ENCODE data around the gene TNKS1BP1. TPM values are rescaled to one million over a fixed set of nuclear protein-coding genes. Genes with fewer than 3 reads are reported as not detected.

The TNKS1BP1 gene
- total and polyA plus RNA-seq, 7 donors, result 26.4 to 133 (median 43.8) TPM

DNA sequence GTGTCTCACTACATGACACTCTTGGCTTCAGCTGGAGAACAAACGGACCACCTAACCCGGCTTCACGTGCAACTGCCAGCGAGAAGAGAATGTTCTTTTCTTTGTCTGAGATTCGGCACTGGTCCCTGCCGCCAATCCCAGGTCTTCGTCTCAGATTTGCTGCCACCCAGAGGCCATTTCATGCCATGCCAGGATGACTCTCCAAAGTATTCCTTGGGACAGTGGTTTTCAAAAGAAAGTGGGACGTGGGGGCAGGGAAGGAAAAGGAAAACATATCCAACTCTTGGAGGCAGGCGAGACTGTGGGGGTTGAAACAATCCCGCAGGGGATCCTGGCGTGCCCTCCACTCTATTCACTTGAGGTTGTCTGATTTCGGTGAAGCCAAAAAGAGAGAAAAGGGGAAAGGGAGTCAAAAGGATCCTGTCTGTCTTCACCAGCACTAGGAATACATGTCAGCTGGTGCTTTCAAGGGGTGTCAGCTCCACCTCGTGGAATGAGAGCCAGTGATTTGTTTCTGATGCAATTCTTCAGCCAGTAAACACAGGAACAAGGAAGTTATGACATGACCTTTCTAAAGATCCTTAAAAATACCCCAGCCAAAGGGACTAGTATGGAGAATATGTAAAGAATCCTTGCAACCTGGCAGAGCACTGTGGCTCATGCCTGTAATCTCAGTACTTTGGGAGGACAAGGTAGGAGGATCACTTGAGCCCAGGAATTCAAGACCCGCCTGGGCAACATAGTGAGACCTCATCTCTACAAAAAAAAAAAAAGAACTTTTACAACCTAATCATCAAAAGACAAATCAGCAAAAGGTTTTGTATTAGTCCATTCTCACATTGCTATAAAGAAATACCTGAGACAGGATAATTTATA lies 46.7 kb downstream of the TNKS1BP1 start:
- Histone ChIP-seq H3K27me3 (no peaks in the 10 kb centered on the region), H3K27ac (peak overlapping the region; percentile 17 to 75 (median 36)), H3K9me3 (peaks cover 0 to 6% (median 0%) of the 10 kb centered on the region in 4 donors), H3K4me3 (no peak overlapping the region), H3K4me1 (peaks cover 0 to 14% (median 7%) of the 10 kb centered on the region in 4 donors), H3K36me3 (no peaks in the 10 kb centered on the region)
- WGBS, 2 donors, result 8 to 11% methylated on average over 14 of the region's 14 CpGs
- intact Hi-C loops (cut with DNase I), result no loop called here
- peak; percentile 83 for DNase-seq
- TF ChIP-seq EP300 (IDR thresholded peaks at IDR 0.05), result no peak
- TF ChIP-seq, protein P1, sequence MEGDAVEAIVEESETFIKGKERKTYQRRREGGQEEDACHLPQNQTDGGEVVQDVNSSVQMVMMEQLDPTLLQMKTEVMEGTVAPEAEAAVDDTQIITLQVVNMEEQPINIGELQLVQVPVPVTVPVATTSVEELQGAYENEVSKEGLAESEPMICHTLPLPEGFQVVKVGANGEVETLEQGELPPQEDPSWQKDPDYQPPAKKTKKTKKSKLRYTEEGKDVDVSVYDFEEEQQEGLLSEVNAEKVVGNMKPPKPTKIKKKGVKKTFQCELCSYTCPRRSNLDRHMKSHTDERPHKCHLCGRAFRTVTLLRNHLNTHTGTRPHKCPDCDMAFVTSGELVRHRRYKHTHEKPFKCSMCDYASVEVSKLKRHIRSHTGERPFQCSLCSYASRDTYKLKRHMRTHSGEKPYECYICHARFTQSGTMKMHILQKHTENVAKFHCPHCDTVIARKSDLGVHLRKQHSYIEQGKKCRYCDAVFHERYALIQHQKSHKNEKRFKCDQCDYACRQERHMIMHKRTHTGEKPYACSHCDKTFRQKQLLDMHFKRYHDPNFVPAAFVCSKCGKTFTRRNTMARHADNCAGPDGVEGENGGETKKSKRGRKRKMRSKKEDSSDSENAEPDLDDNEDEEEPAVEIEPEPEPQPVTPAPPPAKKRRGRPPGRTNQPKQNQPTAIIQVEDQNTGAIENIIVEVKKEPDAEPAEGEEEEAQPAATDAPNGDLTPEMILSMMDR (IDR thresholded peaks at IDR 0.05), result peak; percentile 40 to 78 (median 68)

DNA sequence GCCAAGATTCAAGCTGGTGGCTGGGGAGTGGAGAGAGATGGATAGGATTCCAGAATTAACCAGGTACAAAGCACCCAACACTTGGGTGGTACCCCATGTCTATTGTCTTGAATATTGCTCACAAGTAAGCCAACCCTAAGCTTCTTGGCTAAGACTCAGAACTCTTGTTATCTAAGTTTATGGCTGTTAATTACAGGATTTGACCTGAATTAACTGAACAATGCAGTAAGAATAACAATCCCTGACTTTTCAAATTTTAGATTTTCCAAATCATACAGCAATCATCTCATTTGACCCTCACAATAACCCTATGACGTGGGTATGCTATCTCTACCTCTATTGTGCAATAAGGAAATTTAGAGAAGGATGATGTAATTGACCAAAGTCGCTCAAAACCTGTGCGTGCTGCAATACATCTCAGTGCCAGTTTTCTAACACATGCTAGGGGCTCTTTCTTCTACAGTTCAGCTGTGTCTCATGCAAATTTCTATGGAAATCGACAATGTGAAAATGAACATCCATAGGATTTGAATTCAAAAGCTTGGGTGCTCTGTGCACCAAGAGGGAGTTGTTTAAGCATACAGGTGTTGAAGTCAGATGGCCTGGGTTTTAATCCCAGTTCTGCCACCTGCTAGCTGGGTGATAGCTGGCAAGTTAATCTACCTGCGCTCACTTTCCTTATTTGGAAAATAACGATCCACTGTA lies 47.6 kb downstream of the TNKS1BP1 start:
- H3K4me1 ChIP-seq, result peaks cover 0 to 14% (median 7%) of the 10 kb centered on the region in 4 donors
- 18 to 58% methylated on average over 6 of the region's 6 CpGs for WGBS, 2 donors
- no peaks in the 10 kb centered on the region for H3K36me3 ChIP-seq
- no peak for DNase-seq
- H3K27ac ChIP-seq, result peak overlapping the region in 3 of 4 donors; percentile 15 to 75 (median 17)
- peaks cover 0 to 6% (median 0%) of the 10 kb centered on the region in 4 donors for H3K9me3 ChIP-seq
- no peaks in the 10 kb centered on the region for H3K27me3 ChIP-seq
- no peak for TF ChIP-seq POLR2AphosphoS5 (IDR thresholded peaks at IDR 0.05)
- TF ChIP-seq, protein P1 (IDR thresholded peaks at IDR 0.05), result no peak
- no peak for TF ChIP-seq EP300 (IDR thresholded peaks at IDR 0.05)
- no peak for TF ChIP-seq POLR2A (IDR thresholded peaks at IDR 0.05)
- H3K4me3 ChIP-seq, result no peak overlapping the region
- intact Hi-C loops (cut with DNase I), result no loop called here

DNA sequence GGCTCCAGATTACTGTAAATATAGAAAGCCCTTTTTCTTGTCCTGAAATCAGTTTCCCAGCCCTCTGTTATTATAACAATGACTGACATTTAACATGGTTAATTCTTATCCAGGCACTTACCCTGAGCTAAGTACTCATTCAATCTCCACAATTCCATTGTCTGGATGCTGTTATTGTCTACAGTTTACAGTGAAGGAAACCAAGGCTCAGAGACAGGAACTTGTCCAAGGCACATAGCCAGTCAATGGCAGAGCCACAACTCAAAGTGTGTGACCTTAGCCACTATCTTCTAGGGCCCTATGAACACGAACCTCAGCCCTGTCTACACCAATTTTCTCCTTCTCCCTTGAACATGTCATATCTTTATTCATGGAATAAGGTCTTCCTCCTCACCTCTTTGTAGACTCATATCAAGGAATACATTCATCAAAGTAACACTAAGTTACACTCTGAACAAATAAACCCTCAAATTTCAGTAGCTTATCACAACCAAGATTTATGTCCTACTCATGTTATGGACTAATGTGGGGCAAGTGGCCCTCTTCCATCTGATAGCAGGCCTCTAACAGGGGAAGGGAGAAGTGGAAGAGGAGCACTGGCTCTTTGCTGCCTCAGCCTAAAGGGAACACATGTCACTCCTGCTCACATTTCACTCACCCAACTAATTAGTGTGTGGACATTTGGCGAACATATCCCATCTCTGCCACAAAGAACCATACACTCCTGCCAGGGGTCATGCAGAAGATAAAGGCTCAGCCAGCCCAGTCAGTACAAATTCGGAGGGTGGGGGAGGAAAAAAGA lies 48.4 kb downstream of the TNKS1BP1 start:
- H3K4me1 ChIP-seq, result peaks cover 0 to 14% (median 7%) of the 10 kb centered on the region in 4 donors
- TF ChIP-seq, protein P1 (IDR thresholded peaks at IDR 0.05), result no peak
- no peak for TF ChIP-seq POLR2A (IDR thresholded peaks at IDR 0.05)
- no peak for TF ChIP-seq POLR2AphosphoS5 (IDR thresholded peaks at IDR 0.05)
- no peak for TF ChIP-seq EP300 (IDR thresholded peaks at IDR 0.05)
- intact Hi-C loops (cut with DNase I), result no loop called here
- H3K9me3 ChIP-seq, result peaks cover 0 to 6% (median 0%) of the 10 kb centered on the region in 4 donors
- peak overlapping the region in 2 of 4 donors; percentile 15 to 75 for H3K27ac ChIP-seq
- WGBS, 2 donors, result 44 to 71% methylated on average over 3 of the region's 3 CpGs
- no peak for DNase-seq
- no peak overlapping the region for H3K4me3 ChIP-seq
- H3K36me3 ChIP-seq, result no peaks in the 10 kb centered on the region
- H3K27me3 ChIP-seq, result no peaks in the 10 kb centered on the region

DNA sequence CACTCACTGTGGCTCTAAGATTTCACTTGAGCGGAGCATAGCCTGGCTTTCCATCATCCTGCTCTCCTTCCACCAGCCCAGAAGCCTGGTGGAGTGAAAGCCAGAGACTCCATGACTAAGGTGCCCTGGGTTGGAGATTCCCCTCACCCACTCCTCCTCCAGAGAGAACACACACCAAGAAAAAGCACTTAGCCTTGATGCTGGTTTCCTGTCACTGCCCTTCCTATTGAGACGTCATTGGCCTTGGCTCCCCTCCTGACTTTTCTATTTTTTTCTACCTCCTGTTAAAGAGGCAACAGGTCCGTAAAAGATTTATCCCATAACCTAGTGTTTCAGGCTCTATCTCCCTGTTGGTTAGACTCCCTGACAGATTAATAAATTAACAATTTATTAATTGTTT lies 49.2 kb downstream of the TNKS1BP1 start:
- Histone ChIP-seq H3K9me3 (peaks cover 0 to 6% (median 0%) of the 10 kb centered on the region in 4 donors), H3K27ac (peak overlapping the region in 2 of 4 donors; percentile 40 to 44), H3K4me1 (peaks cover 0 to 14% (median 7%) of the 10 kb centered on the region in 4 donors), H3K27me3 (no peaks in the 10 kb centered on the region), H3K36me3 (no peaks in the 10 kb centered on the region), H3K4me3 (no peak overlapping the region)
- WGBS, 2 donors, result 59 to 77% methylated on average over 3 of the region's 3 CpGs
- TF ChIP-seq POLR2AphosphoS5 (IDR thresholded peaks at IDR 0.05) (no peak), POLR2A (IDR thresholded peaks at IDR 0.05) (no peak), EP300 (IDR thresholded peaks at IDR 0.05) (no peak)
- intact Hi-C loops (cut with DNase I), result no loop called here
- DNase-seq, result no peak
